ENCODE results near the gene HNRNPLL. TPM values are rescaled to one million over a fixed set of nuclear protein-coding genes. Genes with fewer than 3 reads are reported as not detected.

Gene HNRNPLL
- total RNA-seq, 1 experiment from 2014 or later = 43.2 TPM

DNA sequence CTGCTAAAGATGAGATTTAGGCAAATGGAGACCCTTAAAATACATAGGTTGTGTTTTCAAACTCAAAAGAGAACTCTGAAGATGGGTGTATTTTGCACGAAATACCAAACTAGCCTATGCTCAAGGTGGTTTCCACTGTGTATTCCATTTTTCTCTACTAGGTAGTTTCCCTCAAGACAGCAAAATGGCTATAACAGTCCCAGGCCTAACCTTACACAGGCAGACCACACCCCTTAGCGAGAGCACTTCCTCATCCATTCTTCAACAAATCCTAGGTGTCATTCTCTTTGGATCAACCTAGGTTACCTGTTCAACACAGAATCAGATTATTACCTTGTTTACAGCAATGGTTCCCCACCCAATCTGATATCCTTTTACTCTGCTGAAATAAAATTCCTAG, 42.6 kb downstream of the HNRNPLL start (continued):
- no peak for TF ChIP-seq EGR1 (IDR thresholded peaks at IDR 0.05; ENCODE audit: low read depth)

GRCh38 chr2:38557981-38558380, 44.7 kb downstream of the HNRNPLL start:
- Histone ChIP-seq H3K79me2 (ENCODE audit: insufficient read depth, low read length) (no peaks in the 10 kb centered on the region), H3K9ac (ENCODE audit: low read length) (no peak overlapping the region), H3K36me3 (ENCODE audit: control insufficient read depth in 1 of 2, insufficient read depth in 2 of 2, low read length in 2 of 2) (peaks cover 0 to 2% of the 10 kb centered on the region in 2 experiments; a peak in 1 of 4 replicates), H3K4me1 (ENCODE audit: control insufficient read depth in 1 of 2, insufficient read depth in 2 of 2, low read length in 2 of 2) (no peaks in the 10 kb centered on the region), H2AFZ (ENCODE audit: low read depth, low read length, poor library complexity, severe bottlenecking) (no peak overlapping the region), H3K27ac (ENCODE audit: low read depth, low read length) (no peak overlapping the region), H3K9me3 (ENCODE audit: control insufficient read depth in 1 of 2, insufficient read depth in 1 of 2, low read depth in 1 of 2, low read length in 2 of 2) (no peaks in the 10 kb centered on the region), H3K9me2 (ENCODE audit: insufficient read depth) (no peaks in the 10 kb centered on the region), H3K4me3 (replicated peaks in 1 of 2; ENCODE audit: low read depth in 1 of 2, low read length in 2 of 2) (no peak overlapping the region), H4K20me1 (ENCODE audit: insufficient read depth) (no peaks in the 10 kb centered on the region), H3K4me2 (ENCODE audit: low read length) (no peak overlapping the region), H3K27me3 (ENCODE audit: insufficient read depth, low read length) (no peaks in the 10 kb centered on the region)
- ATAC-seq = no peak
- ChIA-PET POLR2A (no interaction called here), CTCF (interaction anchor here (2.2 kb wide), 1 partner anchor 24 kb away, joined by 8 read pairs; no protein-coding TSS in a partner anchor), RAD21 (ENCODE audit: low non-redundant PET in 1 of 2, low total read pairs in 2 of 2, uncharacterized antibody in 2 of 2, unreplicated experiment in 2 of 2) (no interaction called here)
- TF ChIP-seq EGR1 (IDR thresholded peaks at IDR 0.05; ENCODE audit: low read depth) = no peak
- TF ChIP-seq POLR2AphosphoS5 (IDR thresholded peaks at IDR 0.05; ENCODE audit: low read depth, low read length) = no peak
- TF ChIP-seq FOSL1 (IDR thresholded peaks at IDR 0.05; ENCODE audit: low read depth) = no peak
- no peak for TF ChIP-seq ZFX (IDR thresholded peaks at IDR 0.05)
- TF ChIP-seq JUND (IDR thresholded peaks at IDR 0.05) = no peak
- TF ChIP-seq CEBPB (IDR thresholded peaks at IDR 0.05; ENCODE audit: low read depth) = no peak
- TF ChIP-seq TCF7L2 (IDR thresholded peaks at IDR 0.05; ENCODE audit: borderline replicate concordance, extremely low read depth, insufficient read depth, insufficient read length) = no peak
- no peak for TF ChIP-seq EZH2phosphoT487 (IDR thresholded peaks at IDR 0.05; ENCODE audit: borderline replicate concordance)
- TF ChIP-seq, protein P1, sequence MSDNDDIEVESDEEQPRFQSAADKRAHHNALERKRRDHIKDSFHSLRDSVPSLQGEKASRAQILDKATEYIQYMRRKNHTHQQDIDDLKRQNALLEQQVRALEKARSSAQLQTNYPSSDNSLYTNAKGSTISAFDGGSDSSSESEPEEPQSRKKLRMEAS (IDR thresholded peaks at IDR 0.05) = no peak
- no peak for TF ChIP-seq SIN3A (IDR thresholded peaks at IDR 0.05; ENCODE audit: low read depth)
- BruUV-seq (replicated peaks) = no TSS peak
- intact Hi-C loops (cut with micrococcal nuclease) = no loop called here
- no peak for DNase-seq (ENCODE audit: low read depth, low spot score)

- TF ChIP-seq EZH2 (IDR thresholded peaks at IDR 0.05) (no peak), FOSL1 (IDR thresholded peaks at IDR 0.05; ENCODE audit: low read depth) (no peak), TCF7L2 (IDR thresholded peaks at IDR 0.05; ENCODE audit: borderline replicate concordance, extremely low read depth, insufficient read depth, insufficient read length) (no peak), ZNF274 (IDR thresholded peaks at IDR 0.05; ENCODE audit: low read depth, low read length) (no peak), REST (IDR thresholded peaks at IDR 0.05; ENCODE audit: low read depth) (no peak), EGR1 (IDR thresholded peaks at IDR 0.05; ENCODE audit: low read depth) (no peak), SRF (IDR thresholded peaks at IDR 0.05; ENCODE audit: low read depth) (no peak), CEBPB (IDR thresholded peaks at IDR 0.05; ENCODE audit: low read depth) (no peak), CBX3 (IDR thresholded peaks at IDR 0.05; ENCODE audit: low read depth) (no peak), EZH2phosphoT487 (IDR thresholded peaks at IDR 0.05; ENCODE audit: borderline replicate concordance) (no peak), JUND (IDR thresholded peaks at IDR 0.05) (no peak), RAD21 (IDR thresholded peaks at IDR 0.05; ENCODE audit: low read depth) (no peak)
- DNase-seq (ENCODE audit: low read depth, low spot score) = no peak
- no peaks in the 10 kb centered on the region for H3K27me3 ChIP-seq (ENCODE audit: insufficient read depth, low read length)
- H3K79me2 ChIP-seq (ENCODE audit: insufficient read depth, low read length) = no peaks in the 10 kb centered on the region
- no peaks in the 10 kb centered on the region for H3K9me3 ChIP-seq (ENCODE audit: control insufficient read depth in 1 of 2, insufficient read depth in 1 of 2, low read depth in 1 of 2, low read length in 2 of 2)
- H2AFZ ChIP-seq (ENCODE audit: low read depth, low read length, poor library complexity, severe bottlenecking) = no peak overlapping the region
- no TSS peak for BruUV-seq (replicated peaks)
- no peaks in the 10 kb centered on the region for H4K20me1 ChIP-seq (ENCODE audit: insufficient read depth)
- H3K9ac ChIP-seq (ENCODE audit: low read length) = no peak overlapping the region
- no peak overlapping the region for H3K27ac ChIP-seq (ENCODE audit: low read depth, low read length)
- no peak overlapping the region for H3K4me3 ChIP-seq (replicated peaks in 1 of 2; ENCODE audit: low read depth in 1 of 2, low read length in 2 of 2)
- POLR2A ChIA-PET = no interaction called here
- H3K4me2 ChIP-seq (ENCODE audit: low read length) = no peak overlapping the region
- RAD21 ChIA-PET (ENCODE audit: low non-redundant PET in 1 of 2, low total read pairs in 2 of 2, uncharacterized antibody in 2 of 2, unreplicated experiment in 2 of 2) = no interaction called here
- CTCF ChIA-PET = interaction anchor here (1.5 to 2.2 kb wide), 2 partner anchors 24 kb away, joined by 5 to 8 read pairs; no protein-coding TSS in a partner anchor
- H3K36me3 ChIP-seq (ENCODE audit: control insufficient read depth in 1 of 2, insufficient read depth in 2 of 2, low read length in 2 of 2) = peaks cover 0 to 2% of the 10 kb centered on the region in 2 experiments; a peak in 1 of 4 replicates
- no peaks in the 10 kb centered on the region for H3K4me1 ChIP-seq (ENCODE audit: control insufficient read depth in 1 of 2, insufficient read depth in 2 of 2, low read length in 2 of 2)
- ATAC-seq = no peak
- no peaks in the 10 kb centered on the region for H3K9me2 ChIP-seq (ENCODE audit: insufficient read depth)
- intact Hi-C loops (cut with micrococcal nuclease) = no loop called here
These were observed 45.5 kb downstream of the HNRNPLL start for GRCh38 chr2:38557217-38557616.
